Gastrocnemius medialis (tissue), 4 donors: ENCODE data around the gene ECE1. TPM values are rescaled to one million over a fixed set of nuclear protein-coding genes. Genes with fewer than 3 reads are reported as not detected.
"Not testable (repeated sequence)": the region's sequence is repeated elsewhere in the genome, so short reads cannot be mapped to it uniquely, and the experiment has no call there.

Experiments
- ATAC-seq, 2 donors: fragments of 150-250 bp; one replicate each; pipeline ENCODE4 v1.9.1; 2016
- DNase-seq, 2 donors: peaks; one replicate each; pipeline ENCODE4 v3.0.0-alpha.2; 2019
- H3K27ac ChIP-seq, 4 donors: fragments of 200-600 bp; sonication (generic); 1 replicate in 1 of 4; 2 replicates in 3 of 4; pipeline ENCODE4 v1.5.1; 2016 to 2018; ENCODE audit warnings: mild to moderate bottlenecking in 2 of 4, moderate library complexity in 1 of 4
- H3K27me3 ChIP-seq, 3 donors: fragments of 200-600 bp; sonication (generic) in 2 of 3; 1 replicate in 1 of 3; 2 replicates in 2 of 3; pipeline versions ENCODE4 v1.5.1 to v1.6.0; 2016 to 2019; ENCODE audit warnings: mild to moderate bottlenecking in 1 of 3, moderate library complexity in 1 of 3
- H3K36me3 ChIP-seq, 2 donors: fragments of 200-600 bp; sonication (generic) in 1 of 2; one replicate each; pipeline ENCODE4 v1.5.1; 2017 to 2018
- H3K4me1 ChIP-seq, 2 donors: fragments of 200-600 bp; sonication (generic) in 1 of 2; one replicate each; pipeline ENCODE4 v1.5.1; 2016 to 2017; ENCODE audit warnings: mild to moderate bottlenecking in 2 of 2
- H3K4me3 ChIP-seq, 4 donors: fragments of 200-600 bp; sonication (generic) in 3 of 4; 1 replicate in 1 of 4; 2 replicates in 3 of 4; pipeline ENCODE4 v1.5.1; 2016 to 2019; ENCODE audit warnings: mild to moderate bottlenecking in 2 of 4
- H3K9me3 ChIP-seq, 3 donors: fragments of 200-600 bp; sonication (generic) in 2 of 3; 1 replicate in 1 of 3; 2 replicates in 2 of 3; pipeline ENCODE4 v1.5.1; 2016 to 2019
- POLR2A ChIP-seq, 2 donors: fragments of 450-650 bp; IDR thresholded peaks; one replicate each; pipeline ENCODE4 v1.6.1; 2017; ENCODE audit warnings: antibody characterized with exemption in 2 of 2, mild to moderate bottlenecking in 2 of 2, moderate library complexity in 2 of 2
- in situ Hi-C, 4 donors: fragments of 200-750 bp; cut with MboI; loops; one replicate each; pipeline versions ENCODE4 v1.15.0 to v1.8.0; 2017; ENCODE audit warnings: low sequenced_read_pairs in 4 of 4
- intact Hi-C: fragments of 100-400 bp; cut with DNase I; formaldehyde crosslinking; loops from one replicate; pipeline ENCODE4 v1.15.1; 2023; ENCODE audit warnings: low total_unique reads
- total RNA-seq, 4 donors: library from RNA; depleted of rRNA; stranded (reverse); fragments of >200 nt; gene quantifications; one replicate each; pipeline versions ENCODE4 v1.1.0 to v1.2.3, GENCODE V29; 2016
- TF ChIP-seq, protein P1 (sequence below), 5 experiments: fragments of 450-650 bp in 3 of 5; fragments of 200-600 bp in 2 of 5; sonication (generic) in 2 of 5; IDR thresholded peaks in 4 of 5; conservative IDR thresholded peaks in 1 of 5; 1 replicate in 4 of 5; 2 replicates in 1 of 5; pipeline ENCODE4 v1.5.1; 2016 to 2019; ENCODE audit warnings: antibody characterized with exemption in 5 of 5, mild to moderate bottlenecking in 3 of 5, moderate library complexity in 3 of 5

Gene ECE1
- total RNA-seq, 4 donors from 2014 or later = 17.1 to 39.9 (median 26.7) TPM

DNA sequence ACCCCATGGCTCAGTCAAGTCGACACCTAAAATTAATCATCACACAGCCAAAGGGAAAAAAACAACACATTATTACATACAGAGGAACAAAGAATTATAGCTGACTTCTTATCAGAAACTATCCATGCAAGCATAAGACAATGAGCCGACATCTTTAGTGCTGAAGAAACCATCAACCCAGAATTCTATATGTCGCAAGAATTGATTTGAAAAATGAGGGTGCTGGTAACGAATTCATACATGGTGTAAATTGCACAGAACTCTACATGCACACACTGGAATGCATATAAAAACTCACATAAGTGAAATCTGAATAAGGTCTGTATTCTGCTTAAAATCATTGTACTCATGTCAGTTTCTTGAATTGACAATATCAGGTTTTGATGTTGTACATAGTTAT is 88.6 kb downstream of the ECE1 start:
- no peaks in the 10 kb centered on the region for H3K36me3 ChIP-seq

DNA sequence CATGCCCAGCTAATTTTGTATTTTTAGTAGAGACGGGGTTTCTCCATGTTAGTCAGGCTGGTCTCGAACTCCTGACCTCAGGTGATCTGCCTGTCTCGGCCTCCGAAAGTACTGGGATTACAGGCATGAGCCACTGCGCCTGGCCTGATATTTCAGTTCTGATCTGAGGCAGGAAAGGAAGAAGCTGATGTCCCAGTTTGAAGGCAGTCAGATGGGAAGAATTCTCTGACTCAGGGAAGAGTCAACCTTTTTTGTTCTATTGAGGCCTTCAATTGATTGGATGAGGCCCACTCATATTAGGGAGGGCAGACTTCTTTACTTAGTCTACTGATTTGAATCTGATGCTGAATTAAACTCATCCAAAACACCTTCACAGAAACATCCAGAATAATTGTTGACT is 89.0 kb downstream of the ECE1 start:
- H3K27ac ChIP-seq, intact Hi-C loops, H3K27me3 ChIP-seq, H3K4me3 ChIP-seq, DNase-seq, in situ Hi-C loops, H3K36me3 ChIP-seq, H3K9me3 ChIP-seq, ATAC-seq, H3K4me1 ChIP-seq: not testable (repeated sequence)

More for the DNA sequence above, 88.6 kb downstream of the ECE1 start:
- H3K4me3 ChIP-seq = no peak overlapping the region
- intact Hi-C loops = no loop called here
- no peaks in the 10 kb centered on the region for H3K4me1 ChIP-seq
- H3K27ac ChIP-seq = no peak overlapping the region
- H3K27me3 ChIP-seq = no peaks in the 10 kb centered on the region
- DNase-seq (no peak), ATAC-seq (no peak)
- H3K9me3 ChIP-seq = no peaks in the 10 kb centered on the region
- in situ Hi-C loops = no loop called here
- TF ChIP-seq POLR2A (IDR thresholded peaks at IDR 0.05) = no peak

DNA sequence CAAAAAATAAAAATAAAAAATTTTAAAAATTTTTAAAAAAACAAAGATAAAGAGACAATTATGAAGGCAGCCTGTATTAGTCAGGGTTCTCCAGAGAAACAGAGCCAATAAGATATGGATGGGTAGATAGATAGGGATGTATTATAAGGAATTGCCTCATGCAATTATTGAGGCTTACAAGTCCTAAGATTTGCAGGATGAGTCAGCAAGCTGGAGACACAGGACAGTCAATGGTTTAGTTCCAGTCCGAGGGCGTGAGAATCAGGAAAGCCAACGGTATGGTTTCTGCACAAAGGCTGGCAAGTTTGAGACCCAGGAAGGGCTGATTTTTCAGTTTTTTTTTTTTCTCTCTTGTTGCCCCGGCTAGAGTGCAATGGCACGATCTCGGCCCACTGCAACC is 89.5 kb downstream of the ECE1 start:
- ATAC-seq (no peak), DNase-seq (no peak)
- TF ChIP-seq, protein P1, sequence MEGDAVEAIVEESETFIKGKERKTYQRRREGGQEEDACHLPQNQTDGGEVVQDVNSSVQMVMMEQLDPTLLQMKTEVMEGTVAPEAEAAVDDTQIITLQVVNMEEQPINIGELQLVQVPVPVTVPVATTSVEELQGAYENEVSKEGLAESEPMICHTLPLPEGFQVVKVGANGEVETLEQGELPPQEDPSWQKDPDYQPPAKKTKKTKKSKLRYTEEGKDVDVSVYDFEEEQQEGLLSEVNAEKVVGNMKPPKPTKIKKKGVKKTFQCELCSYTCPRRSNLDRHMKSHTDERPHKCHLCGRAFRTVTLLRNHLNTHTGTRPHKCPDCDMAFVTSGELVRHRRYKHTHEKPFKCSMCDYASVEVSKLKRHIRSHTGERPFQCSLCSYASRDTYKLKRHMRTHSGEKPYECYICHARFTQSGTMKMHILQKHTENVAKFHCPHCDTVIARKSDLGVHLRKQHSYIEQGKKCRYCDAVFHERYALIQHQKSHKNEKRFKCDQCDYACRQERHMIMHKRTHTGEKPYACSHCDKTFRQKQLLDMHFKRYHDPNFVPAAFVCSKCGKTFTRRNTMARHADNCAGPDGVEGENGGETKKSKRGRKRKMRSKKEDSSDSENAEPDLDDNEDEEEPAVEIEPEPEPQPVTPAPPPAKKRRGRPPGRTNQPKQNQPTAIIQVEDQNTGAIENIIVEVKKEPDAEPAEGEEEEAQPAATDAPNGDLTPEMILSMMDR (IDR thresholded peaks at IDR 0.05 in 4 of 5, conservative IDR thresholded peaks at IDR 0.05 in 1 of 5) = no peak
- TF ChIP-seq POLR2A (IDR thresholded peaks at IDR 0.05) = no peak
- Histone ChIP-seq H3K36me3 (no peaks in the 10 kb centered on the region), H3K27ac (no peak overlapping the region), H3K9me3 (no peaks in the 10 kb centered on the region), H3K27me3 (no peaks in the 10 kb centered on the region), H3K4me1 (no peaks in the 10 kb centered on the region), H3K4me3 (no peak overlapping the region)
- intact Hi-C loops = no loop called here
- in situ Hi-C loops = no loop called here

DNA sequence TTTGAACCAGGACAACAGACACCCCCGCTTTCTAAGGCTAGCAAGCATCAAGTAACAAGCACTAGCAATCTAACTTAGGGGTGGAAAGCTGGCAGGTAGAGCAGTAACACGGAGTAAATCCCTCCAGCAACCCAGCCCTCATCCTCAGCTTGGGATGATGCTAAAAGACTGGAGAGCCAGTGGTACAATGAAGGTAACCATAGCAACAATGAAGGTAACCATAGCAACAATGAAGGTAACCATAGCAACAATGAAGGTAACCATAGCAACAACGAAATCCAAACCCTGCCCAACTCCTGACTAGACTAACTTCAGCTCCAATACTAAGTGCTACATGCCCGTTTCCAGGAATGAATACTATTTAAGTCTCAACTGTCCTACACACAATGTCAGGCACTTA is 91.3 kb downstream of the ECE1 start:
- TF ChIP-seq POLR2A (IDR thresholded peaks at IDR 0.05) = no peak
- TF ChIP-seq, protein P1 (IDR thresholded peaks at IDR 0.05 in 4 of 5, conservative IDR thresholded peaks at IDR 0.05 in 1 of 5) = no peak
- H3K27me3 ChIP-seq = no peaks in the 10 kb centered on the region
- no peak overlapping the region for H3K27ac ChIP-seq
- DNase-seq (no peak), ATAC-seq (no peak)
- H3K4me1 ChIP-seq = no peaks in the 10 kb centered on the region
- no peaks in the 10 kb centered on the region for H3K36me3 ChIP-seq
- in situ Hi-C loops = loop anchor here (10.0 to 25.0 kb wide), 3 partner anchors 212 to 504 kb away; no protein-coding TSS in a partner anchor
- intact Hi-C loops = no loop called here
- no peaks in the 10 kb centered on the region for H3K9me3 ChIP-seq
- H3K4me3 ChIP-seq = no peak overlapping the region

DNA sequence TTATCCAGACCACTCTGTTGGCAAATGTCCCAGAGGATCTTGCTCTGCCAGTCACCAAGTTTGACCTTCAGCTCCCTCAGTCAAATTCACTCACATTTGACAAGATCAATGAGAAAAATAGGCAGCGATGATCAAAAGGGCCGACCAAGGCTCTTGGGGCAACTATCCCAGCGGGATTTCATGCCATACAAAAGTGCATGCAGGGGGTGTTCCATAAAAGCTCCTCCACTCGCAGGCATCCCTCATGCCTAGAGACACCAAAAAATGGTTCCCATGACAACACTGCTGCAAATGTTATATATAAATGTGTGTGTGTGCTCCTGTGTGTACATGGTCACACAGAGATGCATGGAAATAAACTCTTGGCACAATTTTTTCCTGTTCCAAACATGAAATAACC is 97.4 kb downstream of the ECE1 start:
- H3K27me3 ChIP-seq = no peaks in the 10 kb centered on the region
- H3K36me3 ChIP-seq = no peaks in the 10 kb centered on the region
- peak overlapping the region; percentile 38 to 73 (median 56) for H3K27ac ChIP-seq
- TF ChIP-seq POLR2A (IDR thresholded peaks at IDR 0.05) = no peak
- TF ChIP-seq, protein P1 (IDR thresholded peaks at IDR 0.05 in 4 of 5, conservative IDR thresholded peaks at IDR 0.05 in 1 of 5) = no peak
- no peak overlapping the region for H3K4me3 ChIP-seq
- peaks cover 13 to 23% of the 10 kb centered on the region in 2 donors for H3K4me1 ChIP-seq
- in situ Hi-C loops (loop anchor here (5.0 to 25.0 kb wide), 4 partner anchors 206 to 498 kb away; no protein-coding TSS in a partner anchor), intact Hi-C loops (no loop called here)
- ATAC-seq (no peak), DNase-seq (no peak)
- no peaks in the 10 kb centered on the region for H3K9me3 ChIP-seq

DNA sequence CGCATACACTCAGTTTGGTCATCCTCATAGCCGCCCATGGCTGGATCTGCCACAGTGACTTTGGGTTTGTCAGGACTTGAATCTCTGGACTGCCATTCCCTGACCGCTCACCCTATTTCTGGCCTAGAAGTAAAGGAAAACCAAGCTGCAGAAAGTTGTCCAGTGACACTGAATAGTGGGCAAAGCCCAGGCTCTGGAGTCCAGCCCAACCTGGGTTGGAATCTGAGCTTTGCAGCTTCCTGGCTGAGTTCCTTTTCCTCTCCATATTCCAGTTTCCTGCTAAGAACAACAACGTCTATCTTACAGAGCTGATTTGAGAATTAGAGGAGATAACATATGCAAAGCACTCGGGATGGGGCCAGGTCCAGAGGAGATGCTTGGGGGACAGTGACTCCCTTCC is 98.0 kb downstream of the ECE1 start:
- H3K4me1 ChIP-seq = peaks cover 13 to 23% of the 10 kb centered on the region in 2 donors
- H3K4me3 ChIP-seq = peak overlapping the region in 1 of 4 donors; percentile 9
- H3K9me3 ChIP-seq = no peaks in the 10 kb centered on the region
- DNase-seq = peak in 1 of 2 donors; percentile 64
- ATAC-seq = peak; percentile 46 to 84
- TF ChIP-seq POLR2A (IDR thresholded peaks at IDR 0.05) = no peak
- TF ChIP-seq, protein P1 (IDR thresholded peaks at IDR 0.05 in 4 of 5, conservative IDR thresholded peaks at IDR 0.05 in 1 of 5) = no peak
- intact Hi-C loops = no loop called here
- peak overlapping the region; percentile 38 to 73 (median 56) for H3K27ac ChIP-seq
- in situ Hi-C loops = loop anchor here (5.0 to 25.0 kb wide), 4 partner anchors 205 to 497 kb away; no protein-coding TSS in a partner anchor
- no peaks in the 10 kb centered on the region for H3K27me3 ChIP-seq
- no peaks in the 10 kb centered on the region for H3K36me3 ChIP-seq

DNA sequence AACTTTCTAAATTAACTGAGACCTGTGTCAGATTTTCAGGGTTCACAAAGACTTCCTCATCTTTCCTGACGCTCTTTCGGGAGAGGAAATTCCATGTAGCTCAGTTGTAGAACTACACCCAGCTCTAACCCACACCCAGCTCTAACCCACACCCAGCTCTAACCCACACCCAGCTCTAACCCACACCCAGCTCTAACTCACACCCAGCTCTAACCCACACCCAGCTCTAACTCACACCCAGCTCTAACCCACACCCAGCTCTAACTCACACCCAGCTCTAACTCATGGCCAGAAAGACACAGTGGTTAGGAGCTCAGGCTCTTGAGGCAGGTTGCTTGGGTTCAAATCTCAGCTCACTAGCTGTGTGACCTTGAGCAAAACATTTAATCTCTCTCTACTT is 99.5 kb downstream of the ECE1 start:
- H3K27ac ChIP-seq, H3K27me3 ChIP-seq, H3K4me3 ChIP-seq, H3K36me3 ChIP-seq, intact Hi-C loops, H3K9me3 ChIP-seq, DNase-seq, ATAC-seq: not testable (repeated sequence)
- H3K4me1 ChIP-seq = peaks cover 13 to 23% of the 10 kb centered on the region in 2 donors
- in situ Hi-C loops = loop anchor here (5.0 to 25.0 kb wide), 4 partner anchors 203 to 496 kb away; no protein-coding TSS in a partner anchor
